Tibial artery (tissue), 4 donors: ENCODE results near the gene TBATA.

Experiments used
- DNase-seq, 2 donors: peaks; one replicate each; pipeline ENCODE4 v3.0.0-alpha.2; 2019
- H3K27ac ChIP-seq, 2 donors: fragments of 200-600 bp; sonication (generic) in 1 of 2; 1 replicate in 1 of 2; 2 replicates in 1 of 2; pipeline ENCODE4 v1.5.1; 2018 to 2019; ENCODE audit warnings: mild to moderate bottlenecking in 1 of 2
- H3K27me3 ChIP-seq, 2 donors: fragments of 200-600 bp; sonication (generic) in 1 of 2; one replicate each; pipeline versions ENCODE4 v1.5.1 to v1.6.0; 2016 to 2019
- H3K36me3 ChIP-seq, 3 donors: fragments of 200-600 bp; sonication (generic) in 2 of 3; one replicate each; pipeline ENCODE4 v1.5.1; 2016 to 2019; ENCODE audit warnings: mild to moderate bottlenecking in 2 of 3
- H3K4me1 ChIP-seq, 4 donors: fragments of 200-600 bp; sonication (generic) in 2 of 4; 1 replicate in 3 of 4; 2 replicates in 1 of 4; pipeline ENCODE4 v1.5.1; 2016 to 2019
- H3K4me3 ChIP-seq, 2 donors: fragments of 200-600 bp; sonication (generic) in 1 of 2; 1 replicate in 1 of 2; 2 replicates in 1 of 2; pipeline ENCODE4 v1.5.1; 2018 to 2019; ENCODE audit warnings: mild to moderate bottlenecking in 2 of 2
- H3K9me3 ChIP-seq, 3 donors: fragments of 200-600 bp; sonication (generic) in 1 of 3; one replicate each; pipeline ENCODE4 v1.5.1; 2016 to 2019
- CTCF ChIP-seq, 2 experiments: fragments of 200-600 bp in 1 of 2; fragments of 450-650 bp in 1 of 2; IDR thresholded peaks; one replicate each; pipeline ENCODE4 v1.5.1; 2017 to 2019; ENCODE audit warnings: antibody characterized with exemption in 2 of 2, mild to moderate bottlenecking in 1 of 2, moderate library complexity in 1 of 2
- intact Hi-C: fragments of 100-400 bp; cut with DNase I; formaldehyde crosslinking; loops from one replicate; pipeline ENCODE4 v1.15.0; 2023; ENCODE audit warnings: low total_unique reads

TBATA gene

DNA sequence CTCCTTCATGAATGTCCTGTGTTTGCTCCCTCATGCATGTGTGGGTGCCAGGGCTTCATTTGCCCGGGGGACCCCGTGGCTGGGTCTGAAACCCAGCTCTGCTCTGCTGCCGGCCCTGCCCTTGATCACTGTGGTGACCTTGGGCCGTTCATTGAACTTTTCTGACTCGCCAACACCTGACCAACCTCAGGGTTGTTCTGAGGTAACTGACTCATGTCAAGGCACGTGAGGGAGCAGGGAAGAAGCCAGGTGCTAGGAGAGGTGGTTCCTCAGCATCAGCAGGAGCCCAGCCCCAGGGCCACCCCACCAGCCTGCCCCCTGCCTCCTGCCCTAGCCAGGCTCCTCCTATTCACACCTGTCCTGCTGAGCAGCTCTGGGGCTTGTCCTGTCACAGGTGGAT is 47.9 kb downstream of the TBATA start:
- no peak overlapping the region for H3K27ac ChIP-seq
- H3K4me1 ChIP-seq: peaks cover 0 to 3% (median 0%) of the 10 kb centered on the region in 4 donors
- no peak overlapping the region for H3K4me3 ChIP-seq
- no peaks in the 10 kb centered on the region for H3K36me3 ChIP-seq
- intact Hi-C loops: no loop called here
- no peak for DNase-seq
- H3K9me3 ChIP-seq: no peaks in the 10 kb centered on the region
- TF ChIP-seq CTCF (IDR thresholded peaks at IDR 0.05): no peak
- H3K27me3 ChIP-seq: no peaks in the 10 kb centered on the region

DNA sequence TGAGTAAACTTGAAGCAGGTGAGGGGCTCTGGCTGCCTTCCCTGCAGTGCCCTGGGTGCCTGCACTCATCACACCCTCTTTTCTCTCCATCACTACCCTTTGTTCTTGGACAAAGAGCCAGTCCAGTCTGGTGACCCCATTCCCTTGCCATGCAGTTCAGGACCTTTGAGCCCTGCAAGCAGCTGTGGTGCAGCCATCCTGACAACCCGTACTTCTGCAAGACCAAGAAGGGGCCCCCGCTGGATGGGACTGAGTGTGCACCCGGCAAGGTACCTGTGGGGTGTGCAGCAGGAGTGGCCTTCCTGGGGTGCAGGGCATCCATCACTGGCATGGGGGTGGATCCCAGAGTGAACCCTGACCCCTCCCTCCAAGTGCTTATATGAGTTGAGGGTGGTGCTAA is 48.7 kb downstream of the TBATA start:
- TF ChIP-seq CTCF (IDR thresholded peaks at IDR 0.05): no peak
- no peaks in the 10 kb centered on the region for H3K36me3 ChIP-seq
- intact Hi-C loops: no loop called here
- no peak overlapping the region for H3K27ac ChIP-seq
- H3K4me3 ChIP-seq: no peak overlapping the region
- H3K9me3 ChIP-seq: no peaks in the 10 kb centered on the region
- no peaks in the 10 kb centered on the region for H3K27me3 ChIP-seq
- H3K4me1 ChIP-seq: no peaks in the 10 kb centered on the region
- no peak for DNase-seq

DNA sequence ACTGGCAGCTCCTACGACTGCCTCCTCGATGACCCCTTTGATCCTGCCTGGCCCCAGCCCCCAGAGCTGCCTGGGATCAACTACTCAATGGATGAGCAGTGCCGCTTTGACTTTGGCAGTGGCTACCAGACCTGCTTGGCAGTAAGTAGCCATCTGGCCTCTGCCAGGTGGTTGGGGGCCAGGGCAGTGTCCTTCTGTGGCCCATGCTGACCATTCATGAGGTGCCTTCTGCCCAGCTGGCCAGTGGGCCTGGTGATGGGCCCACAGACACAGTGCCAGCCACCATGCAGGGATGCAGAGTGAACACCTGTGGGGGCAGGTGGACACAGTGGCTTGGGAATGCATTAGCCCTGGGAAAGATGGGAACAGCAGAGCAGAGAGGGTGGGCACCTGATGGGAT is 50.0 kb downstream of the TBATA start:
- Histone ChIP-seq H3K27me3 (no peaks in the 10 kb centered on the region), H3K27ac (no peak overlapping the region), H3K4me3 (no peak overlapping the region), H3K36me3 (no peaks in the 10 kb centered on the region), H3K4me1 (no peaks in the 10 kb centered on the region), H3K9me3 (no peaks in the 10 kb centered on the region)
- no peak for TF ChIP-seq CTCF (IDR thresholded peaks at IDR 0.05)
- DNase-seq: no peak
- intact Hi-C loops: no loop called here

- Histone ChIP-seq H3K9me3 (no peaks in the 10 kb centered on the region), H3K36me3 (no peaks in the 10 kb centered on the region), H3K4me1 (no peaks in the 10 kb centered on the region), H3K27me3 (no peaks in the 10 kb centered on the region), H3K4me3 (no peak overlapping the region), H3K27ac (no peak overlapping the region)
- DNase-seq: no peak
- intact Hi-C loops: no loop called here
- no peak for TF ChIP-seq CTCF (IDR thresholded peaks at IDR 0.05)
Observed at GRCh38 chr10:70733051-70733450, 52.1 kb downstream of the TBATA start.

- no peak overlapping the region for H3K4me3 ChIP-seq
- no peak for DNase-seq
Observed at GRCh38 chr10:70732569-70732968, 52.6 kb downstream of the TBATA start.

More at GRCh38 chr10:70732569-70732968, 52.6 kb downstream of the TBATA start:
- intact Hi-C loops: no loop called here
- no peaks in the 10 kb centered on the region for H3K9me3 ChIP-seq
- H3K36me3 ChIP-seq: no peaks in the 10 kb centered on the region
- no peaks in the 10 kb centered on the region for H3K4me1 ChIP-seq
- no peaks in the 10 kb centered on the region for H3K27me3 ChIP-seq
- no peak for TF ChIP-seq CTCF (IDR thresholded peaks at IDR 0.05)
- no peak overlapping the region for H3K27ac ChIP-seq
